GM12874 (cell line): ENCODE measurements around the gene LRRC18.

Experiments
- CTCF ChIP-seq: IDR thresholded peaks from 2 replicates; pipeline ENCODE4 v1.5.1; 2011; ENCODE audit warnings: low read depth, mild to moderate bottlenecking, control low read depth, low read length, moderate library complexity; ENCODE audit not compliant: insufficient read depth

LRRC18 gene

GRCh38 chr10:48974510-48975156 is 35.0 kb upstream of the LRRC18 start:
- no peak for TF ChIP-seq CTCF

GRCh38 chr10:48973065-48973464 is 33.4 kb upstream of the LRRC18 start:
- no peak for TF ChIP-seq CTCF

- TF ChIP-seq CTCF, result no peak
These were observed 31.0 kb upstream of the LRRC18 start for GRCh38 chr10:48970654-48971053.

- no peak for TF ChIP-seq CTCF
These were observed 30.4 kb upstream of the LRRC18 start for GRCh38 chr10:48970046-48970445.

GRCh38 chr10:48968036-48968435 is 28.4 kb upstream of the LRRC18 start:
- TF ChIP-seq CTCF, result no peak

- TF ChIP-seq CTCF, result no peak
These were observed 25.8 kb upstream of the LRRC18 start for GRCh38 chr10:48965460-48965859.

GRCh38 chr10:48964038-48964437 is 24.4 kb upstream of the LRRC18 start:
- TF ChIP-seq CTCF, result no peak
